Measurements from ENCODE around the gene SPAG16. TPM values are rescaled to one million over a fixed set of nuclear protein-coding genes. Genes with fewer than 3 reads are reported as not detected.

Gene SPAG16
- polyA plus RNA-seq, 2 of the 4 experiments (the other 2 are of a cell fraction) = 19.1 to 27.6 TPM

DNA sequence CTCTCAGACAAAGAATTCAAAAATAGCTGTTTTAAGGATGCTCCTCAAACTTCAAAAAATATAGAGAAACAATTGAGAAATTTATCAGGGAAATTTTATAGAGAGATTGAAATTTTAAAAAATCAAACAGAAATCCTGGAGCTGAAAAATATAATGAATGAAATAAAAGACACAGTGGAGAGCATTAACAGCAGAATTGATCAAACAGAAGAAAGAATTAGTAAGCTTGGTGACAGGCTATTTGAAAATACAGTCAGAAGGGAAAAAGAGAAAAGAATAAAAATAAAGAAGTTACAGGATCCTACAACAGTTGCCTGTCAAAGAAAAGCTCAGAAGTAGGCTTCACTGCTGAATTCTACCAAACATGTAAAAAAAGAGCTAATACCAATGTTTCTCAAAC lies 832.8 kb downstream of the SPAG16 start:
- no peak for FAIRE-seq
- no peaks in the 10 kb centered on the region for H3K4me1 ChIP-seq
- POLR2A ChIA-PET = no interaction called here

DNA sequence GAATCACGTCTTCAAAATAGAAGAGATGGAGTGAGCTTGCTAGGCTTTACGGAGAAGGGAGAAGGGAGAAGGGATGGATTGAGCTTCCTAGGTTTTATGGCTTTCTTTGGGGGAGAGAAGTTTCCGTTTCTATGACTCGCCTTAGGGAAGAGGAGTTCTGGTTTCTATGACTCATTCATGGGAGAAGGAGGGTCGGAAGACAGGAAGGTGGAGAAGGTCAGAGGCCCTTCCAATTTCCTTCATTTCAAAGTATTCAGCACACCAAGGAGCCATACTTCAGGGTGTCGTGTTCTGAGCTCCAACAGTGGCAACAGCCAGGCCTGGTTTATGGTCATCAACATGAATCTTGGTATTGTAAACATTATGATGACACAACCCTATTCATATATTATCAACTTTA lies 841.9 kb downstream of the SPAG16 start:
- ATAC-seq = peak in 1 of 2 experiments; percentile 38; a peak in 2 of 6 replicates

More for the DNA sequence above, 832.8 kb downstream of the SPAG16 start:
- Histone ChIP-seq H3K27ac (no peak overlapping the region), H3K4me2 (no peak overlapping the region), H3K4me3 (no peak overlapping the region), H3K9me3 (peaks cover 20% of the 10 kb centered on the region)
- CTCF ChIA-PET = interaction anchor here (0.7 kb wide), 1 partner anchor 13 kb away, joined by 3 read pairs; no protein-coding TSS in a partner anchor
- TF ChIP-seq RARB (CRISPR knock-in tag; IDR thresholded peaks at IDR 0.05) (no peak), FOSB (CRISPR knock-in tag; IDR thresholded peaks at IDR 0.05) (no peak), GATA3 (IDR thresholded peaks at IDR 0.05; ENCODE audit: borderline replicate concordance) (no peak), CHD4 (IDR thresholded peaks at IDR 0.05; ENCODE audit: borderline replicate concordance) (no peak), POLR2AphosphoS2 (conservative IDR thresholded peaks at IDR 0.05; ENCODE audit: low read length) (no peak), SMC3 (IDR thresholded peaks at IDR 0.05) (no peak), JUN (IDR thresholded peaks at IDR 0.05) (no peak), EHF (CRISPR knock-in tag; IDR thresholded peaks at IDR 0.05) (no peak), HDAC2 (IDR thresholded peaks at IDR 0.05) (no peak), HEYL (CRISPR knock-in tag; IDR thresholded peaks at IDR 0.05) (no peak)
- TF ChIP-seq, protein P1, sequence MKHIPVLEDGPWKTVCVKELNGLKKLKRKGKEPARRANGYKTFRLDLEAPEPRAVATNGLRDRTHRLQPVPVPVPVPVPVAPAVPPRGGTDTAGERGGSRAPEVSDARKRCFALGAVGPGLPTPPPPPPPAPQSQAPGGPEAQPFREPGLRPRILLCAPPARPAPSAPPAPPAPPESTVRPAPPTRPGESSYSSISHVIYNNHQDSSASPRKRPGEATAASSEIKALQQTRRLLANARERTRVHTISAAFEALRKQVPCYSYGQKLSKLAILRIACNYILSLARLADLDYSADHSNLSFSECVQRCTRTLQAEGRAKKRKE (CRISPR knock-in tag; IDR thresholded peaks at IDR 0.05; ENCODE audit: low read depth) = no peak
- DNase-seq (ENCODE audit: low read depth in 1 of 2, low spot score in 1 of 2) (no peak), ATAC-seq (no peak)

DNA sequence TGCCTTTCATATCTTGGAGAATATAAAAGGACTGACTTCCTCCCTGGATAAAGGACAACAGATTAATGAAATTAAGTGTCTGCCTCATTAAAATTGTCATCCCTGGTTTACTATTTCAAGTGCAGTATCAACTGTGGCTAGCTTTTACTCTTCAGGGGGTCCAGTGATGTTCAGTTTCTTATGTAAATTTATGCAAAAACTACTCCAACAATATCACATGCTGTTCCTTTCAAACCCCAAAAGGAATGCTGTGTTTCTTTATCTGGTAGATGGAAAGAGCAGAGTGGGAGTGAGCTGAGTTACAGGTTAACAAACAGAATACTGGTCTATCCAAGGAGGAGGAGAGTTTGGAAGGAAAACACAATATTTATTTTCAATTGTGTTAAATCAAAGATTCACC lies 842.9 kb downstream of the SPAG16 start:
- ATAC-seq (no peak), DNase-seq (ENCODE audit: low read depth in 1 of 2, low spot score in 1 of 2) (no peak), FAIRE-seq (no peak)
- Histone ChIP-seq H3K4me1 (peaks cover 17% of the 10 kb centered on the region), H3K9me3 (no peaks in the 10 kb centered on the region), H3K4me3 (no peak overlapping the region), H3K27ac (peak overlapping the region; percentile 35 to 47; a peak in 1 of 6 replicates), H3K4me2 (peak overlapping the region; percentile 25; the same call in 1 of the 3 replicates)
- ChIA-PET POLR2A (no interaction called here), CTCF (no interaction called here)
- TF ChIP-seq HOXA7 (CRISPR knock-in tag; IDR thresholded peaks at IDR 0.05) (no peak), MYC (IDR thresholded peaks at IDR 0.05; ENCODE audit: borderline replicate concordance, low read length) (no peak), HOXB5 (CRISPR knock-in tag; IDR thresholded peaks at IDR 0.05) (no peak), FOXS1 (CRISPR knock-in tag; IDR thresholded peaks at IDR 0.05) (no peak), TFCP2L1 (CRISPR knock-in tag; IDR thresholded peaks at IDR 0.05) (no peak)
- TF ChIP-seq, protein P1 (CRISPR knock-in tag; IDR thresholded peaks at IDR 0.05; ENCODE audit: low read depth) = no peak

More for the DNA sequence above, 841.9 kb downstream of the SPAG16 start:
- Histone ChIP-seq H3K9me3 (no peaks in the 10 kb centered on the region), H3K4me2 (peak overlapping the region; percentile 43; the same call in 2 of the 3 replicates), H3K27ac (no peak overlapping the region), H3K4me3 (no peak overlapping the region), H3K4me1 (peaks cover 17% of the 10 kb centered on the region)
- POLR2A ChIA-PET = no interaction called here
- FAIRE-seq (no peak), DNase-seq (ENCODE audit: low read depth in 1 of 2, low spot score in 1 of 2) (no peak)
- TF ChIP-seq NPAS2 (CRISPR knock-in tag; IDR thresholded peaks at IDR 0.05; ENCODE audit: borderline replicate concordance) = no peak
- TF ChIP-seq ZFP36 (IDR thresholded peaks at IDR 0.05; ENCODE audit: borderline replicate concordance, partially characterized antibody) = no peak
- no peak for TF ChIP-seq NR3C1 (IDR thresholded peaks at IDR 0.05)
- peak; percentile 21; the same call in 1 of the 2 replicates for TF ChIP-seq FOSL2 (IDR thresholded peaks at IDR 0.05)
- peak; percentile 45 for TF ChIP-seq FOSL2 (CRISPR knock-in tag; IDR thresholded peaks at IDR 0.05)
- no peak for TF ChIP-seq RNF2 (IDR thresholded peaks at IDR 0.05; ENCODE audit: borderline replicate concordance, low read depth)
- TF ChIP-seq, protein P2, sequence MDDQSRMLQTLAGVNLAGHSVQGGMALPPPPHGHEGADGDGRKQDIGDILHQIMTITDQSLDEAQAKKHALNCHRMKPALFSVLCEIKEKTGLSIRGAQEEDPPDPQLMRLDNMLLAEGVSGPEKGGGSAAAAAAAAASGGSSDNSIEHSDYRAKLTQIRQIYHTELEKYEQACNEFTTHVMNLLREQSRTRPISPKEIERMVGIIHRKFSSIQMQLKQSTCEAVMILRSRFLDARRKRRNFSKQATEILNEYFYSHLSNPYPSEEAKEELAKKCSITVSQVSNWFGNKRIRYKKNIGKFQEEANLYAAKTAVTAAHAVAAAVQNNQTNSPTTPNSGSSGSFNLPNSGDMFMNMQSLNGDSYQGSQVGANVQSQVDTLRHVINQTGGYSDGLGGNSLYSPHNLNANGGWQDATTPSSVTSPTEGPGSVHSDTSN (IDR thresholded peaks at IDR 0.05) = no peak
- TF ChIP-seq CBX8 (IDR thresholded peaks at IDR 0.05) = no peak
- no peak for TF ChIP-seq ZNF302 (CRISPR knock-in tag; IDR thresholded peaks at IDR 0.05)
- 35% methylated on average over 6 of the region's 6 CpGs for whole genome bisulfite sequencing (ENCODE audit: missing lambda C conversion rate)
- CTCF ChIA-PET = no interaction called here

All from A549 (cell line).